Spleen (tissue), 11 donors: Measurements from ENCODE around the gene ATP2B3. TPM values are rescaled to one million over a fixed set of nuclear protein-coding genes. Genes with fewer than 3 reads are reported as not detected.

Source experiments
- DNase-seq: peaks from one replicate; pipeline ENCODE4 v3.0.0-alpha.2; 2020
- H3K27ac ChIP-seq, 8 donors: fragments of 200-600 bp; sonication (generic) in 7 of 8; 1 replicate in 4 of 8; 2 replicates in 4 of 8; pipeline versions ENCODE4 v1.5.0 to v1.8.0; 2016 to 2021; ENCODE audit warnings: inconsistent platforms in 4 of 8, mild to moderate bottlenecking in 4 of 8, moderate library complexity in 1 of 8
- H3K27me3 ChIP-seq, 7 donors: fragments of 200-600 bp; sonication (generic) in 6 of 7; replicated peaks in 1 of 7; 1 replicate in 4 of 7; 2 replicates in 3 of 7; pipeline versions ENCODE4 v1.5.0 to v1.8.0; 2016 to 2021; ENCODE audit warnings: inconsistent platforms in 3 of 7, mild to moderate bottlenecking in 1 of 7
- H3K36me3 ChIP-seq, 6 donors: fragments of 200-600 bp; sonication (generic) in 5 of 6; 1 replicate in 4 of 6; 2 replicates in 2 of 6; pipeline versions ENCODE4 v1.5.0 to v1.8.0; 2016 to 2021; ENCODE audit warnings: inconsistent platforms in 2 of 6
- H3K4me1 ChIP-seq, 6 donors: fragments of 200-600 bp; sonication (generic) in 5 of 6; 1 replicate in 3 of 6; 2 replicates in 3 of 6; pipeline versions ENCODE4 v1.5.0 to v1.8.0; 2016 to 2021; ENCODE audit warnings: inconsistent platforms in 3 of 6
- H3K4me3 ChIP-seq, 8 donors: fragments of 200-600 bp; sonication (generic) in 7 of 8; 1 replicate in 4 of 8; 2 replicates in 4 of 8; pipeline versions ENCODE4 v1.5.0 to v1.8.0; 2016 to 2021; ENCODE audit warnings: inconsistent platforms in 4 of 8, mild to moderate bottlenecking in 4 of 8, moderate library complexity in 2 of 8
- H3K9me3 ChIP-seq, 8 donors: fragments of 200-600 bp; sonication (generic) in 7 of 8; 1 replicate in 4 of 8; 2 replicates in 4 of 8; pipeline versions ENCODE4 v1.5.0 to v1.8.0; 2016 to 2021; ENCODE audit warnings: inconsistent platforms in 4 of 8
- CTCF ChIP-seq, 11 experiments: fragments of 200-600 bp in 7 of 11; fragments of 450-650 bp in 4 of 11; sonication (generic) in 4 of 11; IDR thresholded peaks in 8 of 11; conservative IDR thresholded peaks in 3 of 11; 1 replicate in 7 of 11; 2 replicates in 4 of 11; pipeline versions ENCODE4 v1.4.0 to v1.8.0; 2016 to 2021; ENCODE audit warnings: antibody characterized with exemption in 11 of 11, inconsistent platforms in 4 of 11, mild to moderate bottlenecking in 1 of 11
- POLR2A ChIP-seq, 3 donors: fragments of 450-650 bp; IDR thresholded peaks; one replicate each; pipeline ENCODE4 v1.5.1; 2017; ENCODE audit warnings: antibody characterized with exemption in 3 of 3, mild to moderate bottlenecking in 1 of 3
- POLR2AphosphoS5 ChIP-seq, 3 donors: sonication (generic); formaldehyde crosslinking; IDR thresholded peaks; one replicate each; pipeline ENCODE4 v1.5.1; 2017; ENCODE audit warnings: antibody characterized with exemption in 3 of 3
- WGBS, 5 donors: extraction: QIAGEN DNeasy Blood & Tissue Kit in 3 of 5; methylation state at CpG; one replicate each; pipeline versions ENCODE4 v1.1.5 to v1.1.7; 2013 to 2018; 5-methylcytosine and 5-hydroxymethylcytosine counted together
- intact Hi-C: fragments of 100-400 bp; cut with DNase I; formaldehyde crosslinking; loops from one replicate; pipeline ENCODE4 v1.15.0; 2023; ENCODE audit warnings: low total_unique reads
- polyA plus RNA-seq, 3 donors: library from polyadenylated mRNA; stranded (reverse); fragments of 200-250 nt; gene quantifications; one replicate each; pipeline ENCODE4 v1.2.1, GENCODE V29; 2013
- total RNA-seq, 7 donors: library from RNA; depleted of rRNA in 3 of 7; stranded (reverse); fragments of >200 nt in 3 of 7; fragmentation: NEBNext Ultra II Directional in 4 of 7; extraction: Animal tissue kit (Norgen Biotek cat#: 25700) in 4 of 7; gene quantifications; one replicate each; pipeline versions ENCODE4 v1.1.0 to v1.2.1, GENCODE V29; 2016 to 2021
- donor health status: healthy with polysubstance abuse.
- donor health status: DM: no; HTN: no; CAD: no; lungs with moderate emphysema.
- donor health status: DM: no; HTN: no; CAD: no.
- donor health status: Bipolar disorder and iron deficiency.
- donor health status: healthy.
- donor health status: DM: no; HTN: no; CAD: no.
- donor health status: DM: yes; HTN: yes; CAD: no.

ATP2B3 gene
- total and polyA plus RNA-seq, 10 donors = 0.07 to 0.13 TPM; not detected in 8

- no peak for TF ChIP-seq CTCF (IDR thresholded peaks at IDR 0.05 in 8 of 11, conservative IDR thresholded peaks at IDR 0.05 in 3 of 11)
- TF ChIP-seq POLR2AphosphoS5 (IDR thresholded peaks at IDR 0.05) = no peak
- TF ChIP-seq POLR2A (IDR thresholded peaks at IDR 0.05) = no peak
- Histone ChIP-seq H3K9me3 (no peaks in the 10 kb centered on the region), H3K36me3 (peaks cover 0 to 39% (median 18%) of the 10 kb centered on the region in 6 donors), H3K27me3 (peaks cover 0 to 2% (median 0%) of the 10 kb centered on the region in 7 donors), H3K4me1 (peaks cover 6 to 55% (median 35%) of the 10 kb centered on the region in 6 donors), H3K27ac (peak overlapping the region in 3 of 8 donors; percentile 23 to 87 (median 43)), H3K4me3 (peak overlapping the region in 1 of 8 donors; percentile 94)
- intact Hi-C loops = no loop called here
- DNase-seq = peak; percentile 12
- 58 to 71% (median 66%) methylated on average over 5 to 6 of the region's 6 CpGs for WGBS, 5 donors
These were observed 79.7 kb downstream of the ATP2B3 start for GRCh38 chrX:153596981-153597750.

- 0 to 37% (median 15%) methylated on average over 25 to 74 of the region's 79 CpGs; no CpG with 5 or more reads in 1 of the 5 donors for WGBS, 5 donors
- DNase-seq = peak; percentile 87
These were observed 81.2 kb downstream of the ATP2B3 start, which contains the start of gene CCNQ for GRCh38 chrX:153598541-153599191. Gene CCNQ (minus strand): TSS chrX:153599139. CDS start chrX:153599073, 66 bp downstream.

GRCh38 chrX:153599192-153600031, 82.0 kb downstream of the ATP2B3 start:
- H3K4me1 ChIP-seq = peaks cover 6 to 48% (median 35%) of the 10 kb centered on the region in 6 donors
- peak overlapping the region; percentile 39 to 94 (median 55) for H3K4me3 ChIP-seq
- peak; percentile 97 for DNase-seq
- peak overlapping the region in 6 of 8 donors; percentile 63 to 84 (median 79) for H3K27ac ChIP-seq
- TF ChIP-seq POLR2A (IDR thresholded peaks at IDR 0.05) (no peak), POLR2AphosphoS5 (IDR thresholded peaks at IDR 0.05) (peak in 2 of 3 donors; percentile 70 to 78), CTCF (IDR thresholded peaks at IDR 0.05 in 8 of 11, conservative IDR thresholded peaks at IDR 0.05 in 3 of 11) (peak in 2 of 11 experiments; percentile 6 to 17)
- 0 to 38% (median 1%) methylated on average over 4 to 63 of the region's 79 CpGs for WGBS, 5 donors
- H3K27me3 ChIP-seq = peaks cover 0 to 2% (median 0%) of the 10 kb centered on the region in 7 donors
- peaks cover 0 to 16% (median 3%) of the 10 kb centered on the region in 6 donors for H3K36me3 ChIP-seq
- intact Hi-C loops = no loop called here
- H3K9me3 ChIP-seq = no peaks in the 10 kb centered on the region

More at GRCh38 chrX:153598541-153599191, 81.2 kb downstream of the ATP2B3 start, which contains the start of gene CCNQ:
- Histone ChIP-seq H3K4me3 (peak within 1 kb of the TSS; percentile 59 to 94 (median 76)), H3K36me3 (peaks cover 0 to 24% (median 11%) of the 10 kb centered on the region in 6 donors), H3K27ac (peak within 1 kb of the TSS; percentile 41 to 87 (median 80)), H3K9me3 (no peaks in the 10 kb centered on the region), H3K27me3 (peaks cover 0 to 2% (median 0%) of the 10 kb centered on the region in 7 donors), H3K4me1 (peaks cover 6 to 48% (median 35%) of the 10 kb centered on the region in 6 donors)
- intact Hi-C loops = no loop called here
- TF ChIP-seq CTCF (IDR thresholded peaks at IDR 0.05 in 8 of 11, conservative IDR thresholded peaks at IDR 0.05 in 3 of 11) (no peak), POLR2AphosphoS5 (IDR thresholded peaks at IDR 0.05) (peak; percentile 51 to 74 (median 73)), POLR2A (IDR thresholded peaks at IDR 0.05) (peak in 1 of 3 donors; percentile 51)
